OCI-LY1 (cell line): ENCODE data around the gene LRMDA.

ENCODE experiments used
- H2AFZ ChIP-seq: fragments of 200-600 bp; sonication (generic), shearing (Covaris generic); 2 replicates; pipeline ENCODE4 v1.6.0; 2014; ENCODE audit warnings: antibody characterized with exemption, mild to moderate bottlenecking, low read length
- H3F3A ChIP-seq: fragments of 200-600 bp; sonication (generic), shearing (Covaris generic); 2 replicates; pipeline ENCODE4 v1.6.0; 2014; ENCODE audit warnings: mild to moderate bottlenecking, antibody characterized with exemption, low read length, moderate library complexity; ENCODE audit not compliant: insufficient read depth
- H3K27ac ChIP-seq: fragments of 200-600 bp; sonication (generic); 2 replicates; pipeline ENCODE4 v1.5.1; 2014; ENCODE audit warnings: low read length, mixed run types, mild to moderate bottlenecking, low read depth; ENCODE audit not compliant: poor library complexity, severe bottlenecking
- H3K27me3 ChIP-seq: fragments of 200-600 bp; sonication (generic); 2 replicates; pipeline ENCODE4 v1.6.0; 2014; ENCODE audit warnings: antibody characterized with exemption, mild to moderate bottlenecking, low read length, moderate library complexity; ENCODE audit not compliant: insufficient read depth
- H3K36me3 ChIP-seq: fragments of 200-600 bp; sonication (generic); 2 replicates; pipeline ENCODE4 v1.6.1; 2014; ENCODE audit warnings: mild to moderate bottlenecking, antibody characterized with exemption, low read length, moderate library complexity, mixed read lengths; ENCODE audit not compliant: insufficient read depth
- H3K4me1 ChIP-seq: fragments of 200-600 bp; sonication (generic); 2 replicates; pipeline ENCODE4 v1.5.1; 2014; ENCODE audit warnings: mild to moderate bottlenecking, low read length, moderate library complexity; ENCODE audit not compliant: insufficient read depth, severe bottlenecking
- H3K4me2 ChIP-seq: fragments of 200-600 bp; sonication (generic), shearing (Covaris generic); 2 replicates; pipeline ENCODE4 v1.6.1; 2014; ENCODE audit warnings: low read length
- H3K4me3 ChIP-seq: fragments of 200-600 bp; sonication (generic); 2 replicates; pipeline ENCODE4 v1.5.1; 2014; ENCODE audit warnings: low read length, low read depth, mild to moderate bottlenecking, mixed read lengths; ENCODE audit not compliant: poor library complexity, severe bottlenecking
- H3K79me2 ChIP-seq: fragments of 200-600 bp; shearing (Covaris generic); 2 replicates; pipeline ENCODE4 v1.6.1; 2016; ENCODE audit warnings: mixed run types, low read length, mixed read lengths; ENCODE audit not compliant: insufficient read depth
- H3K9ac ChIP-seq: fragments of 200-600 bp; sonication (generic), shearing (Covaris generic); 2 replicates; pipeline ENCODE4 v1.6.1; 2014; ENCODE audit warnings: mild to moderate bottlenecking, low read length, mixed read lengths
- H3K9me2 ChIP-seq: fragments of 200-600 bp; sonication (generic), shearing (Covaris generic); 2 replicates; pipeline ENCODE4 v1.6.1; 2014; ENCODE audit warnings: low read depth, mild to moderate bottlenecking, low read length, mixed read lengths
- H3K9me3 ChIP-seq: fragments of 200-600 bp; shearing (Covaris generic); 2 replicates; pipeline ENCODE4 v1.6.1; 2014; ENCODE audit warnings: low read length, mixed read lengths
- H4K20me1 ChIP-seq: fragments of 200-600 bp; sonication (generic), shearing (Covaris generic); 2 replicates; pipeline ENCODE4 v1.6.0; 2016; ENCODE audit warnings: mild to moderate bottlenecking, low read length; ENCODE audit not compliant: insufficient read depth
- CTCF ChIP-seq: fragments of 200-600 bp; sonication (generic), shearing (Covaris generic); IDR thresholded peaks from 2 replicates; pipeline ENCODE4 v1.5.1; 2017; ENCODE audit warnings: mild to moderate bottlenecking, antibody characterized with exemption, low read length, moderate library complexity, mixed read lengths
- EZH2 ChIP-seq: fragments of 200-600 bp; sonication (generic), shearing (Covaris generic); IDR thresholded peaks from 2 replicates; pipeline ENCODE4 v1.8.0; 2017; ENCODE audit warnings: borderline replicate concordance, mixed run types, mild to moderate bottlenecking, antibody characterized with exemption, low read length, moderate library complexity, mixed read lengths

LRMDA gene

GRCh38 chr10:75972491-75973276 is 541.3 kb downstream of the LRMDA start:
- Histone ChIP-seq H3K9ac (no peak overlapping the region), H3F3A (no peaks in the 10 kb centered on the region), H3K4me3 (no peak overlapping the region), H3K9me2 (no peaks in the 10 kb centered on the region), H3K36me3 (no peaks in the 10 kb centered on the region), H3K27me3 (no peaks in the 10 kb centered on the region), H4K20me1 (no peaks in the 10 kb centered on the region), H3K27ac (no peak overlapping the region), H3K79me2 (no peaks in the 10 kb centered on the region), H3K9me3 (no peaks in the 10 kb centered on the region), H2AFZ (no peak overlapping the region), H3K4me2 (no peak overlapping the region), H3K4me1 (no peaks in the 10 kb centered on the region)
- TF ChIP-seq CTCF (no peak), EZH2 (no peak)

- TF ChIP-seq CTCF: no peak
- Histone ChIP-seq H3K4me3 (no peak overlapping the region), H3K79me2 (no peaks in the 10 kb centered on the region), H3K27me3 (no peaks in the 10 kb centered on the region), H3K36me3 (no peaks in the 10 kb centered on the region), H3K9ac (no peak overlapping the region), H3K9me2 (no peaks in the 10 kb centered on the region), H3F3A (no peaks in the 10 kb centered on the region), H3K27ac (no peak overlapping the region), H3K4me1 (no peaks in the 10 kb centered on the region), H2AFZ (no peak overlapping the region), H3K9me3 (no peaks in the 10 kb centered on the region), H4K20me1 (no peaks in the 10 kb centered on the region), H3K4me2 (no peak overlapping the region)
These were observed 542.7 kb downstream of the LRMDA start for GRCh38 chr10:75974080-75974479.

GRCh38 chr10:75976681-75977080 is 545.3 kb downstream of the LRMDA start:
- H3K9ac ChIP-seq: no peak overlapping the region
- H3K27me3 ChIP-seq: no peaks in the 10 kb centered on the region
- no peaks in the 10 kb centered on the region for H3F3A ChIP-seq
- no peak overlapping the region for H3K4me2 ChIP-seq
- H4K20me1 ChIP-seq: no peaks in the 10 kb centered on the region
- H3K4me1 ChIP-seq: no peaks in the 10 kb centered on the region
- H3K27ac ChIP-seq: no peak overlapping the region
- H3K9me3 ChIP-seq: no peaks in the 10 kb centered on the region
- H3K79me2 ChIP-seq: no peaks in the 10 kb centered on the region
- no peaks in the 10 kb centered on the region for H3K9me2 ChIP-seq
- H2AFZ ChIP-seq: no peak overlapping the region
- H3K4me3 ChIP-seq: no peak overlapping the region
- TF ChIP-seq CTCF: no peak
- TF ChIP-seq EZH2: no peak
- no peaks in the 10 kb centered on the region for H3K36me3 ChIP-seq
